HepG2 (cell line): Measurements from ENCODE around the gene ZNF443. TPM values are rescaled to one million over a fixed set of nuclear protein-coding genes. Genes with fewer than 3 reads are reported as not detected.

Experiments used
- ATM ChIP-seq: fragments of 450-650 bp; IDR thresholded peaks from 2 replicates; pipeline ENCODE4 v1.7.1; 2017; ENCODE audit warnings: mild to moderate bottlenecking, borderline replicate concordance
- DRAP1 ChIP-seq: IDR thresholded peaks from 2 replicates; pipeline ENCODE4 v1.6.1; 2016; ENCODE audit warnings: missing genetic modification reagents, missing compliant biosample characterization
- GABPB1 ChIP-seq: IDR thresholded peaks from 2 replicates; pipeline ENCODE4 v1.6.1; 2016; ENCODE audit warnings: mild to moderate bottlenecking, missing genetic modification reagents, moderate library complexity, missing compliant biosample characterization
- GATAD1 ChIP-seq: IDR thresholded peaks from 2 replicates; pipeline ENCODE4 v1.6.1; 2016; ENCODE audit warnings: missing genetic modification reagents, missing compliant biosample characterization
- IKZF4 ChIP-seq: sonication (generic); formaldehyde crosslinking; IDR thresholded peaks from 2 replicates; pipeline ENCODE4 v1.5.1; 2020; ENCODE audit warnings: borderline replicate concordance, mild to moderate bottlenecking, low read depth, missing genetic modification reagents; ENCODE audit errors: not compliant biosample characterization
- MED1 ChIP-seq: sonication (generic); formaldehyde crosslinking; IDR thresholded peaks from 2 replicates; pipeline ENCODE4 v1.4.0; 2020; ENCODE audit warnings: missing genetic modification reagents
- MEIS2 ChIP-seq: sonication (generic); formaldehyde crosslinking; IDR thresholded peaks from 2 replicates; pipeline ENCODE4 v1.9.0; 2021; ENCODE audit warnings: mild to moderate bottlenecking, missing genetic modification reagents
- MTA1 ChIP-seq: sonication (generic); formaldehyde crosslinking; IDR thresholded peaks from 2 replicates; pipeline ENCODE4 v1.4.0; 2020; ENCODE audit warnings: missing genetic modification reagents, mild to moderate bottlenecking, borderline replicate concordance
- NRL ChIP-seq: sonication (generic); formaldehyde crosslinking; IDR thresholded peaks from 2 replicates; pipeline ENCODE4 v1.5.0; 2020; ENCODE audit warnings: missing genetic modification reagents, mild to moderate bottlenecking, moderate library complexity, borderline replicate concordance
- RERE ChIP-seq: IDR thresholded peaks from 2 replicates; pipeline ENCODE4 v1.6.1; 2016; ENCODE audit warnings: low read depth, missing genetic modification reagents, missing compliant biosample characterization
- TCF7L2 ChIP-seq: IDR thresholded peaks from 2 replicates; pipeline ENCODE4 v1.6.1; 2011; ENCODE audit warnings: mild to moderate bottlenecking, low read depth, low read length, moderate library complexity
- XRCC5 ChIP-seq: fragments of 200-400 bp; formaldehyde crosslinking; optimal IDR thresholded peaks from 2 replicates; pipeline ENCODE3; 2017; ENCODE audit warnings: mild to moderate bottlenecking, low read length
- ZBTB38 ChIP-seq: sonication (generic); formaldehyde crosslinking; IDR thresholded peaks from 2 replicates; pipeline ENCODE4 v1.5.1; 2020; ENCODE audit warnings: mild to moderate bottlenecking, missing genetic modification reagents
- ZNF441 ChIP-seq: sonication (generic); formaldehyde crosslinking; IDR thresholded peaks from 2 replicates; pipeline ENCODE4 v1.7.0; 2021; ENCODE audit warnings: missing genetic modification reagents, borderline replicate concordance
- ZNF460 ChIP-seq: sonication (generic); formaldehyde crosslinking; IDR thresholded peaks from 2 replicates; pipeline ENCODE4 v1.5.1; 2020; ENCODE audit warnings: missing genetic modification reagents, mild to moderate bottlenecking, borderline replicate concordance
- ZSCAN30 ChIP-seq: sonication (generic); formaldehyde crosslinking; IDR thresholded peaks from 2 replicates; pipeline ENCODE4 v1.5.0; 2020; ENCODE audit warnings: mild to moderate bottlenecking, missing genetic modification reagents
- polyA plus RNA-seq, 8 experiments: library from polyadenylated mRNA; depleted of rRNA in 3 of 8; stranded (reverse) in 7 of 8; unstranded in 1 of 8; fragments of >200 nt; fragmentation: Illumina TruSeq in 4 of 8; extraction: Trizol in 4 of 8; gene quantifications; 2 replicates each; pipeline versions ENCODE4 v1.2.1 to v1.2.3, GENCODE V29; 2011 to 2016; ENCODE audit warnings: low read depth in 4 of 8, missing spikeins in 1 of 8, mixed read lengths in 1 of 8; ENCODE audit not compliant: insufficient read depth in 1 of 8
- total RNA-seq, 5 experiments: library from RNA; depleted of rRNA; stranded (reverse); fragments of >200 nt; fragmentation: Illumina TruSeq; extraction: Trizol; gene quantifications; 2 replicates each; pipeline ENCODE4 v1.2.3, GENCODE V29; 2016; ENCODE audit warnings: low read depth in 1 of 5
- TF ChIP-seq, protein P1 (sequence below): sonication (generic); formaldehyde crosslinking; IDR thresholded peaks from 2 replicates; pipeline ENCODE4 v1.8.1; 2023; ENCODE audit warnings: mild to moderate bottlenecking, inconsistent platforms, moderate library complexity, missing genetic modification reagents, borderline replicate concordance
- TF ChIP-seq, protein P2 (sequence below): IDR thresholded peaks from 2 replicates; pipeline ENCODE4 v1.6.1; 2016; ENCODE audit warnings: mild to moderate bottlenecking, missing biosample characterization, missing genetic modification reagents
- TF ChIP-seq, protein P3 (sequence below): sonication (generic); formaldehyde crosslinking; IDR thresholded peaks from 2 replicates; pipeline ENCODE4 v1.4.0; 2020; ENCODE audit warnings: mild to moderate bottlenecking, missing genetic modification reagents

The ZNF443 gene
- total and polyA plus RNA-seq, 2 of the 13 experiments (the other 11 are each of a cell fraction or from before 2014, with no cell fraction given) = 3.6 to 19.0 TPM

GRCh38 chr19:12400633-12401502 lies 40.0 kb downstream of the ZNF443 start, which contains the start of gene ZNF799 (continued):
- TF ChIP-seq XRCC5 (no peak), ZBTB38 (no peak), ATM (no peak), ZSCAN30 (CRISPR knock-in tag) (no peak), IKZF4 (CRISPR knock-in tag) (peak; percentile 19), ZNF441 (CRISPR knock-in tag) (peak; percentile 80; the same call in 1 of the 2 replicates), DRAP1 (CRISPR knock-in tag) (peak; percentile 74; the same call in 1 of the 2 replicates), NRL (CRISPR knock-in tag) (peak; percentile 10; the same call in 1 of the 2 replicates), ZNF460 (CRISPR knock-in tag) (no peak), GABPB1 (peak; percentile 63; the same call in 1 of the 2 replicates), MTA1 (no peak; the same call in 1 of the 2 replicates), TCF7L2 (no peak), RERE (CRISPR knock-in tag) (0 out of 2 replicates have a peak, but pooled peaks have one; percentile 15), MED1 (CRISPR knock-in tag) (peak; percentile 69), MEIS2 (CRISPR knock-in tag) (peak; percentile 77), GATAD1 (CRISPR knock-in tag) (0 out of 2 replicates have a peak, but pooled peaks have one; percentile 12)
- TF ChIP-seq, protein P1, sequence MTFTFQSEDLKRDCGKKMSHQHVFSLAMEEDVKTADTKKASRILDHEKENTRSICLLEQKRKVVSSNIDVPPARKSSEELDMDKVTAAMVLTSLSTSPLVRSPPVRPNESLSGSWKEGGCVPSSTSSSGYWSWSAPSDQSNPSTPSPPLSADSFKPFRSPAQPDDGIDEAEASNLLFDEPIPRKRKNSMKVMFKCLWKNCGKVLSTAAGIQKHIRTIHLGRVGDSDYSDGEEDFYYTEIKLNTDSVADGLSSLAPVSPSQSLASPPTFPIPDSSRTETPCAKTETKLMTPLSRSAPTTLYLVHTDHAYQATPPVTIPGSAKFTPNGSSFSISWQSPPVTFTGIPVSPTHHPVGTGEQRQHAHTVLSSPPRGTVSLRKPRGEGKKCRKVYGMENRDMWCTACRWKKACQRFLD (CRISPR knock-in tag) = no peak
- TF ChIP-seq, protein P2, sequence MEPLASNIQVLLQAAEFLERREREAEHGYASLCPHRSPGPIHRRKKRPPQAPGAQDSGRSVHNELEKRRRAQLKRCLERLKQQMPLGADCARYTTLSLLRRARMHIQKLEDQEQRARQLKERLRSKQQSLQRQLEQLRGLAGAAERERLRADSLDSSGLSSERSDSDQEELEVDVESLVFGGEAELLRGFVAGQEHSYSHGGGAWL = peak; percentile 65; the same call in 1 of the 2 replicates
- TF ChIP-seq, protein P3, sequence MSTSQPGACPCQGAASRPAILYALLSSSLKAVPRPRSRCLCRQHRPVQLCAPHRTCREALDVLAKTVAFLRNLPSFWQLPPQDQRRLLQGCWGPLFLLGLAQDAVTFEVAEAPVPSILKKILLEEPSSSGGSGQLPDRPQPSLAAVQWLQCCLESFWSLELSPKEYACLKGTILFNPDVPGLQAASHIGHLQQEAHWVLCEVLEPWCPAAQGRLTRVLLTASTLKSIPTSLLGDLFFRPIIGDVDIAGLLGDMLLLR (CRISPR knock-in tag) = peak; percentile 36; the same call in 1 of the 2 replicates
